Kidney (tissue), 14 donors: Measurements from ENCODE around the gene DLG2. TPM values are rescaled to one million over a fixed set of nuclear protein-coding genes. Genes with fewer than 3 reads are reported as not detected.
"Not testable (repeated sequence)": the region's sequence is repeated elsewhere in the genome, so short reads cannot be mapped to it uniquely, and the experiment has no call there.

Source experiments
- DNase-seq, 5 donors: peaks; one replicate each; pipeline ENCODE4 v3.0.0-alpha.2; 2013 to 2020
- FAIRE-seq: peaks from 2 replicates; lab custom pipeline; 2012; peaks lifted over from hg19 to GRCh38; lab: Jason Lieb, UNC
- H3K27ac ChIP-seq, 2 donors: one replicate each; pipeline ENCODE4 v1.7.0; 2013; ENCODE audit warnings: low read depth in 2 of 2, low read length in 2 of 2, inconsistent platforms in 1 of 2
- H3K27me3 ChIP-seq: one replicate; pipeline ENCODE4 v1.7.1; 2013; ENCODE audit warnings: low read length, inconsistent platforms; ENCODE audit not compliant: control insufficient read depth, insufficient read depth
- H3K36me3 ChIP-seq, 3 donors: one replicate each; pipeline versions ENCODE4 v1.7.0 to v1.7.1; 2013; ENCODE audit warnings: low read length in 3 of 3, control low read depth in 1 of 3, inconsistent platforms in 1 of 3; ENCODE audit not compliant: insufficient read depth in 3 of 3, control insufficient read depth in 2 of 3
- H3K4me1 ChIP-seq, 3 donors: one replicate each; pipeline versions ENCODE4 v1.7.0 to v1.7.1; 2013; ENCODE audit warnings: low read length in 3 of 3, inconsistent platforms in 1 of 3, low read depth in 1 of 3; ENCODE audit not compliant: control insufficient read depth in 2 of 3, insufficient read depth in 2 of 3
- H3K4me3 ChIP-seq, 3 donors: one replicate each; pipeline versions ENCODE4 v1.7.0 to v1.8.1; 2013; ENCODE audit warnings: low read length in 3 of 3, control low read depth in 1 of 3, inconsistent platforms in 1 of 3
- H3K9ac ChIP-seq, 3 donors: one replicate each; pipeline versions ENCODE4 v1.7.0 to v1.7.1; 2013; ENCODE audit warnings: low read length in 3 of 3, control low read depth in 1 of 3, inconsistent platforms in 1 of 3
- H3K9me3 ChIP-seq, 3 donors: one replicate each; pipeline versions ENCODE4 v1.7.0 to v1.7.1; 2013; ENCODE audit warnings: low read length in 3 of 3, control low read depth in 1 of 3, inconsistent platforms in 1 of 3; ENCODE audit not compliant: control insufficient read depth in 2 of 3, insufficient read depth in 1 of 3
- intact Hi-C: fragments of 100-400 bp; cut with DNase I; formaldehyde crosslinking; loops from one replicate; pipeline ENCODE4 v1.11.1; 2022
- polyA plus RNA-seq: library from polyadenylated mRNA; stranded (reverse); fragments of 350-450 nt; fragmentation: Illumina TruSeq; extraction: RNeasy Lipid Tissue Mini Kit (QIAGEN cat#74804); gene quantifications from one replicate; pipeline ENCODE4 v1.2.3, GENCODE V29; 2014; ENCODE audit warnings: low read depth, low replicate concordance; ENCODE audit not compliant: insufficient read depth
- total RNA-seq: library from RNA; stranded (reverse); fragmentation: NEBNext Ultra II Directional; extraction: Animal tissue kit (Norgen Biotek cat#: 25700); gene quantifications from one replicate; pipeline ENCODE4 v1.2.1, GENCODE V29; 2021
- TF ChIP-seq, protein P1 (sequence below): IDR thresholded peaks from 3 replicates; pipeline ENCODE4 v1.5.1; 2012; ENCODE audit warnings: mild to moderate bottlenecking, moderate library complexity, borderline replicate concordance; ENCODE audit not compliant: insufficient read depth; ENCODE audit errors: extremely low read depth
- donor health status: control.
- donor health status: control.
- donor health status: control.
- donor health status: control.
- donor health status: control.
- donor health status: DM: yes; HTN: yes; CAD: no.
- donor health status: Normal renal cell carcinoma (clear cell type).

The DLG2 gene
- total and polyA plus RNA-seq, 2 donors from 2014 or later, result 2.9 to 7.2 TPM

- no peaks in the 10 kb centered on the region for H3K4me1 ChIP-seq
- DNase-seq, result no peak
- no peak overlapping the region for H3K4me3 ChIP-seq
- H3K9ac ChIP-seq, result no peak overlapping the region
- no peaks in the 10 kb centered on the region for H3K36me3 ChIP-seq
- TF ChIP-seq, protein P1, sequence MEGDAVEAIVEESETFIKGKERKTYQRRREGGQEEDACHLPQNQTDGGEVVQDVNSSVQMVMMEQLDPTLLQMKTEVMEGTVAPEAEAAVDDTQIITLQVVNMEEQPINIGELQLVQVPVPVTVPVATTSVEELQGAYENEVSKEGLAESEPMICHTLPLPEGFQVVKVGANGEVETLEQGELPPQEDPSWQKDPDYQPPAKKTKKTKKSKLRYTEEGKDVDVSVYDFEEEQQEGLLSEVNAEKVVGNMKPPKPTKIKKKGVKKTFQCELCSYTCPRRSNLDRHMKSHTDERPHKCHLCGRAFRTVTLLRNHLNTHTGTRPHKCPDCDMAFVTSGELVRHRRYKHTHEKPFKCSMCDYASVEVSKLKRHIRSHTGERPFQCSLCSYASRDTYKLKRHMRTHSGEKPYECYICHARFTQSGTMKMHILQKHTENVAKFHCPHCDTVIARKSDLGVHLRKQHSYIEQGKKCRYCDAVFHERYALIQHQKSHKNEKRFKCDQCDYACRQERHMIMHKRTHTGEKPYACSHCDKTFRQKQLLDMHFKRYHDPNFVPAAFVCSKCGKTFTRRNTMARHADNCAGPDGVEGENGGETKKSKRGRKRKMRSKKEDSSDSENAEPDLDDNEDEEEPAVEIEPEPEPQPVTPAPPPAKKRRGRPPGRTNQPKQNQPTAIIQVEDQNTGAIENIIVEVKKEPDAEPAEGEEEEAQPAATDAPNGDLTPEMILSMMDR, result no peak
- intact Hi-C loops, result no loop called here
- peaks cover 0 to 3% (median 0%) of the 10 kb centered on the region in 3 donors for H3K9me3 ChIP-seq
- no peaks in the 10 kb centered on the region for H3K27me3 ChIP-seq
- no peak for FAIRE-seq
- H3K27ac ChIP-seq, result no peak overlapping the region
Observed at GRCh38 chr11:85118151-85118550, 509.0 kb downstream of the DLG2 start.

DNA sequence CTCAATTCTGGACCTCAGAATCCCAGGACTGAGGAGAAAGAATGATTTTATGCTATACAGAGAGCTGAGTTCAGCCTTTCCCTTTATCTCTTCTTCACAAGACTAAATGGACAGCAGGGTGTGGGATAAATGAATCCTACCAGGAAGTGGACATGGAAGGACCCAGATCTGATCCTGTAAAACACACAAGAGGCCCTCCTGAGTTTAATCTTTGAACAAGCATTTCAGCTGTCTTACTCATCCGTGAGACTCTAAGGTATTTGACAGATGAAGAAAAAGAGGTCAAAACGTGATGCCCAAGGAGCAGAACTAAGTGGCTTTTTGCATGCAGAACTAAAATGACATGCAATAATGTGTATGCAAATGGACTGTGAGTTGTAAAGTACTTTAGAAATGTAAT is 511.3 kb downstream of the DLG2 start:
- TF ChIP-seq, protein P1, result no peak
- intact Hi-C loops, result no loop called here
- FAIRE-seq, result no peak

GRCh38 chr11:85114786-85115185 is 512.4 kb downstream of the DLG2 start:
- FAIRE-seq (no peak), DNase-seq (no peak)
- Histone ChIP-seq H3K4me3 (no peak overlapping the region), H3K9me3 (no peaks in the 10 kb centered on the region), H3K4me1 (no peaks in the 10 kb centered on the region), H3K36me3 (no peaks in the 10 kb centered on the region), H3K27me3 (no peaks in the 10 kb centered on the region), H3K9ac (no peak overlapping the region), H3K27ac (no peak overlapping the region)
- TF ChIP-seq, protein P1, result no peak
- intact Hi-C loops, result no loop called here

More for the DNA sequence above, 511.3 kb downstream of the DLG2 start:
- no peak overlapping the region for H3K9ac ChIP-seq
- H3K9me3 ChIP-seq, result no peaks in the 10 kb centered on the region
- no peak overlapping the region for H3K4me3 ChIP-seq
- H3K36me3 ChIP-seq, result no peaks in the 10 kb centered on the region
- no peak overlapping the region for H3K27ac ChIP-seq
- no peaks in the 10 kb centered on the region for H3K4me1 ChIP-seq
- DNase-seq, result no peak
- no peaks in the 10 kb centered on the region for H3K27me3 ChIP-seq

GRCh38 chr11:85110246-85110645 is 516.9 kb downstream of the DLG2 start:
- H3K4me3 ChIP-seq, DNase-seq, H3K27me3 ChIP-seq, H3K36me3 ChIP-seq, H3K4me1 ChIP-seq, H3K9me3 ChIP-seq, FAIRE-seq, intact Hi-C loops, H3K27ac ChIP-seq, H3K9ac ChIP-seq: not testable (repeated sequence)
